IPS DF 19.7 (cell line): ENCODE data around the gene MPZL1.
"Not testable (repeated sequence)": the region's sequence is repeated elsewhere in the genome, so short reads cannot be mapped to it uniquely, and the experiment has no call there.

ENCODE experiments used
- DNase-seq: peaks from one replicate; pipeline ENCODE4 v3.0.0-alpha.2; 2013; ENCODE audit warnings: low read depth, low spot score

The MPZL1 gene

GRCh38 chr1:167777269-167777650 lies 55.5 kb downstream of the MPZL1 start:
- DNase-seq: no peak

GRCh38 chr1:167781558-167781957 lies 59.8 kb downstream of the MPZL1 start:
- no peak for DNase-seq

- no peak for DNase-seq
These were observed 61.2 kb downstream of the MPZL1 start for GRCh38 chr1:167782946-167783345.

GRCh38 chr1:167784876-167785550 lies 63.2 kb downstream of the MPZL1 start:
- no peak for DNase-seq

GRCh38 chr1:167786502-167786901 lies 64.7 kb downstream of the MPZL1 start:
- no peak for DNase-seq

GRCh38 chr1:167789501-167789900 lies 67.7 kb downstream of the MPZL1 start:
- no peak for DNase-seq

GRCh38 chr1:167790117-167790516 lies 68.3 kb downstream of the MPZL1 start:
- no peak for DNase-seq

- DNase-seq: no peak
These were observed 69.8 kb downstream of the MPZL1 start for GRCh38 chr1:167791281-167792187.

- DNase-seq: no peak
These were observed 70.4 kb downstream of the MPZL1 start for GRCh38 chr1:167792188-167792565.

GRCh38 chr1:167794043-167794442 lies 72.3 kb downstream of the MPZL1 start:
- no peak for DNase-seq

GRCh38 chr1:167795810-167796740 lies 74.3 kb downstream of the MPZL1 start:
- no peak for DNase-seq

GRCh38 chr1:167797015-167797414 lies 75.2 kb downstream of the MPZL1 start:
- DNase-seq: peak; percentile 88

- DNase-seq: no peak
These were observed 77.2 kb downstream of the MPZL1 start for GRCh38 chr1:167798952-167799351.

- no peak for DNase-seq
These were observed 78.0 kb downstream of the MPZL1 start for GRCh38 chr1:167799747-167800146.

GRCh38 chr1:167800251-167800650 lies 78.5 kb downstream of the MPZL1 start:
- DNase-seq: no peak

- DNase-seq: no peak
These were observed 80.5 kb downstream of the MPZL1 start for GRCh38 chr1:167802235-167802634.

GRCh38 chr1:167803358-167804207 lies 81.8 kb downstream of the MPZL1 start:
- peak; percentile 94 for DNase-seq

- DNase-seq: no peak
These were observed 83.3 kb downstream of the MPZL1 start for GRCh38 chr1:167805041-167805556.

GRCh38 chr1:167806235-167806634 lies 84.5 kb downstream of the MPZL1 start:
- not testable (repeated sequence) for DNase-seq

- DNase-seq: not testable (repeated sequence)
These were observed 84.9 kb downstream of the MPZL1 start for GRCh38 chr1:167806676-167807075.

- no peak for DNase-seq
These were observed 86.3 kb downstream of the MPZL1 start for GRCh38 chr1:167808104-167808503.
